ENCODE data around the gene TUBG2.

- no peak for TF ChIP-seq ZBTB11 (CRISPR knock-in tag; IDR thresholded peaks at IDR 0.05)
- no peak for TF ChIP-seq CTCF (IDR thresholded peaks at IDR 0.05 in 2 of 3, conservative IDR thresholded peaks at IDR 0.05 in 1 of 3; ENCODE audit: control insufficient read depth in 2 of 3, extremely low read depth in 1 of 3, insufficient read depth in 1 of 3, low read depth in 3 of 3, low read length in 3 of 3)
- no peak for TF ChIP-seq BHLHE40 (IDR thresholded peaks at IDR 0.05; ENCODE audit: borderline replicate concordance in 1 of 2, low read depth in 2 of 2, low read length in 1 of 2)
- TF ChIP-seq NR2F1 (conservative IDR thresholded peaks at IDR 0.05) = no peak
- no peak for TF ChIP-seq POLR2AphosphoS5 (IDR thresholded peaks at IDR 0.05; ENCODE audit: low read length)
- TF ChIP-seq POLR2A (IDR thresholded peaks at IDR 0.05; ENCODE audit: low read depth, low read length) = no peak
- TF ChIP-seq ZSCAN29 (IDR thresholded peaks at IDR 0.05) = no peak
- no peak for TF ChIP-seq NFYB (IDR thresholded peaks at IDR 0.05; ENCODE audit: insufficient read depth, low read depth, low read length)
- no peak for TF ChIP-seq FOXM1 (IDR thresholded peaks at IDR 0.05; ENCODE audit: low read depth, low read length)
- TF ChIP-seq NRF1 (conservative IDR thresholded peaks at IDR 0.05; ENCODE audit: low read depth, low read length) = no peak
- no peak for TF ChIP-seq SRF (IDR thresholded peaks at IDR 0.05; ENCODE audit: low read depth in 2 of 2, low read length in 2 of 2)
- TF ChIP-seq JUND (IDR thresholded peaks at IDR 0.05; ENCODE audit: low read depth, low read length) = no peak
These were observed 7.7 kb upstream of the TUBG2 start for GRCh38 chr17:42651392-42651791.
